Omental fat pad (tissue), 4 donors: ENCODE measurements around the gene CNTNAP2. TPM values are rescaled to one million over a fixed set of nuclear protein-coding genes. Genes with fewer than 3 reads are reported as not detected.
"Not testable (repeated sequence)": the region's sequence is repeated elsewhere in the genome, so short reads cannot be mapped to it uniquely, and the experiment has no call there.

Experiments used
- ATAC-seq: fragments of 150-250 bp; one replicate; pipeline ENCODE4 v1.9.1; 2016; ENCODE audit warnings: mild to moderate bottlenecking, moderate library complexity; ENCODE audit not compliant: low FRiP score
- DNase-seq: peaks from one replicate; pipeline ENCODE4 v3.0.0-alpha.2; 2019; ENCODE audit warnings: low spot score
- total RNA-seq, 4 donors: library from RNA; depleted of rRNA; stranded (reverse); fragments of >200 nt; gene quantifications; one replicate each; pipeline ENCODE4 v1.1.0, GENCODE V29; 2016
- TF ChIP-seq, protein P1 (sequence below), 3 donors: fragments of 450-650 bp; IDR thresholded peaks; one replicate each; pipeline ENCODE4 v1.5.1; 2016 to 2017; ENCODE audit warnings: antibody characterized with exemption in 3 of 3, mild to moderate bottlenecking in 3 of 3, moderate library complexity in 2 of 3

The CNTNAP2 gene
- total RNA-seq, 4 donors from 2014 or later, result 0.38 to 1.5 (median 1.1) TPM; not detected in 1

DNA sequence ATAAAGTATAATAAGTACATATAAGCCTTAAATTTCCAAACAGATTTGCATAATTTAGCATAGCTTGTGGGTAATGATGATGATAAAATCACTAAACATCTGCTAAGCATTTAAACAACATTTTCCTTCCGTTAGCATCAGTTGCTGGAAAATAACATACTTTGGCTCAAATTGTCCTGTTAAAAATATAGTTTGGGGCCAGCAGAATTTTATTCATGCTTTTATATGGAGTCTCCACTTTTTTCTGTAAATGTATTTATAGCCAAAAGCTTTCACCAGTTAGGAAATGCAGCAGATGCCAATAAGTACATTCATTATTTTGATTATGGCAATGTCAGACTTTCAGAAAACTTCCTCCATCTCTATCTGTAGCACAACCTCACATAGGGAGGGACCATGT lies 107.2 kb downstream of the CNTNAP2 start:
- DNase-seq (no peak), ATAC-seq (no peak)
- TF ChIP-seq, protein P1, sequence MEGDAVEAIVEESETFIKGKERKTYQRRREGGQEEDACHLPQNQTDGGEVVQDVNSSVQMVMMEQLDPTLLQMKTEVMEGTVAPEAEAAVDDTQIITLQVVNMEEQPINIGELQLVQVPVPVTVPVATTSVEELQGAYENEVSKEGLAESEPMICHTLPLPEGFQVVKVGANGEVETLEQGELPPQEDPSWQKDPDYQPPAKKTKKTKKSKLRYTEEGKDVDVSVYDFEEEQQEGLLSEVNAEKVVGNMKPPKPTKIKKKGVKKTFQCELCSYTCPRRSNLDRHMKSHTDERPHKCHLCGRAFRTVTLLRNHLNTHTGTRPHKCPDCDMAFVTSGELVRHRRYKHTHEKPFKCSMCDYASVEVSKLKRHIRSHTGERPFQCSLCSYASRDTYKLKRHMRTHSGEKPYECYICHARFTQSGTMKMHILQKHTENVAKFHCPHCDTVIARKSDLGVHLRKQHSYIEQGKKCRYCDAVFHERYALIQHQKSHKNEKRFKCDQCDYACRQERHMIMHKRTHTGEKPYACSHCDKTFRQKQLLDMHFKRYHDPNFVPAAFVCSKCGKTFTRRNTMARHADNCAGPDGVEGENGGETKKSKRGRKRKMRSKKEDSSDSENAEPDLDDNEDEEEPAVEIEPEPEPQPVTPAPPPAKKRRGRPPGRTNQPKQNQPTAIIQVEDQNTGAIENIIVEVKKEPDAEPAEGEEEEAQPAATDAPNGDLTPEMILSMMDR (IDR thresholded peaks at IDR 0.05), result no peak

DNA sequence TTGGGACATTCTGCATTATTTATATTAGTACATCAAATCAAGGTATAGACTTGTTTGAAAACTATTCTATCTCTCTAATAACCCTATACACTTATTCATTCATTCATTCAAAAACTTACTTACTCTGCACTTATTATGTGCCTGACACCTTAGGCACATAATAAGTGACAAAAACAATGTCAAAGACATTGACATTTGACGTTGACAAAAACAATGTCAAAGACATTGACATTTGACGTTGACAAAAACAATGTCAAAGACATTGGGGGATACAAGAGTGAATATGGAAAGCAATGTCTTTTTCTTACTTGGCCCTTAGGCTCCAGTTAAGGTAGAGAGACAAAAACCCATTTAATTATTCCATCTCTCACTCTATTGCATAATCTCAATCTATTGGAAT lies 116.0 kb downstream of the CNTNAP2 start:
- TF ChIP-seq, protein P1 (IDR thresholded peaks at IDR 0.05), result no peak
- DNase-seq, result no peak
- ATAC-seq, result no peak

DNA sequence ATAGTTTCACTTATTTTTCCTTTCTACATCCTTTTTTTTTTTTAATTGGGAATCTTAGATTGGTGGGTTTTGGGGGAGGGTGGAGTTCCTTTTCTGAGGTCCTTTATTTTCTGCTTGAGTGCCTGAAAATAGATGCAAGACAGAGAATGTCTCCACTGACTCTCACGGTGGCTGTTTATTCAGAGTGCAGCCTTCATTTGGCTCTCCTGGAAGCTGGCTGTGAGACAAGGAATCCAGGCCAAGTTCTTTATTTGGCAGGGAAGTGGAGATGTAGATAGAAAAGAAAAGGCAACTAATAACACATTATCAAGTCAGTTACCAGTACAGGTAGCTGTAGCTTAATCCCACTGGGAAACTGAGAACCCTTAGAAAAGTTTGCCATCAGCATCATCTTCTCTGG lies 118.6 kb downstream of the CNTNAP2 start:
- TF ChIP-seq, protein P1 (IDR thresholded peaks at IDR 0.05), result no peak
- DNase-seq (no peak), ATAC-seq (no peak)

DNA sequence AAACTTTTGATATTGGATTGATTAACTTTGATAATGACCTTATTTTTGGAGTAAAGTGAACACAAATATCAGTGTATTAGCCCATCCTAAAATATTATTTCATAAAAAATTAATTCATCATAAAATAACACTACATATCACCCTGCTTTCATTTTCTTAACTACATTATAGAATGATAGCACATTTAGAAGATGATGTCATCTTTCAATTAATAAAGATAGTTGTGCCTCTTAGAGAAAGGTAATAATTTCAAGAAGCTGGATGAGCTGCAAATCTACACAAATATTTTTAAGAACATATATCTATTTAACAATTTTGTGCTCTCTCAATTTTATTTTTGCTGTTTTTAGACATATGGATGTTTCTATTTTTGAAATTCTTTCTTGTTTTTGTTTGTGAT lies 126.1 kb downstream of the CNTNAP2 start:
- DNase-seq (no peak), ATAC-seq (no peak)
- TF ChIP-seq, protein P1 (IDR thresholded peaks at IDR 0.05), result no peak

DNA sequence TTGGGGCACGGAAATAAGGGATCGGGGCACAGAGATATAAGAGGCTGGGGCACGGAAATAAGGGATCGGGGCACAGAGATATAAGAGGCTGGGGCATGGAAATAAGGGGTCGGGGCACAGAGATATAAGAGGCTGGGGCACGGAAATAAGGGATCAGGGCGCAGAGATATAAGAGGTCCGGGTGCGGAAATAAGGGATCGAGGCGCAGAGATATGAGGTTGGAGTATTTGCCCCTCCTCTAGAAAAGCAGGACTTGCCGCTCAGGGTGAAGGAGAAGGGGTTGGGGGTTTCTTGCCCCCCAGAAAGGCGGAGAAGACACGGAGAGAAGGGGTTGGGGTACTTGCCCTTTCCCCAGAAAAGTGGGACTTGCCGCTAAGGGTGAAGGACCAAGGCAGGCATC lies 131.4 kb downstream of the CNTNAP2 start:
- not testable (repeated sequence) for DNase-seq, ATAC-seq

DNA sequence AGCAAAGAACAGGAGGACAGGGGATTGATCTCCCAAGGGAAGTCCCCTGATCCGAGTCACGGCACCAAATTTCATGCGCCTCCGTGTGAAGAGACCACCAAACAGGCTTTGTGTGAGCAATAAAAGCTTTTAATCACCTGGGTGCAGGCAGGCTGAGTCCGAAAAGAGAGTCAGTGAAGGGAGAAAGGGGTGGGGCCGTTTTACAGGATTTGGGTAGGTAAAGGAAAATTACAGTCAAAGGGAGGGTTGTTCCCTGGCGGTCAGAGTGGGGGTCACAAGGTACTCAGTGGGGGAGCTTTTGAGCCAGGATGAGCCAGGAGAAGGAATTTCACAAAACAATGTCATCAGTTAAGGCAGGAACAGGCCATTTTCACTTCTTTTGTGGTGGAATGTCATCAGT lies 132.1 kb downstream of the CNTNAP2 start:
- DNase-seq, ATAC-seq: not testable (repeated sequence)

DNA sequence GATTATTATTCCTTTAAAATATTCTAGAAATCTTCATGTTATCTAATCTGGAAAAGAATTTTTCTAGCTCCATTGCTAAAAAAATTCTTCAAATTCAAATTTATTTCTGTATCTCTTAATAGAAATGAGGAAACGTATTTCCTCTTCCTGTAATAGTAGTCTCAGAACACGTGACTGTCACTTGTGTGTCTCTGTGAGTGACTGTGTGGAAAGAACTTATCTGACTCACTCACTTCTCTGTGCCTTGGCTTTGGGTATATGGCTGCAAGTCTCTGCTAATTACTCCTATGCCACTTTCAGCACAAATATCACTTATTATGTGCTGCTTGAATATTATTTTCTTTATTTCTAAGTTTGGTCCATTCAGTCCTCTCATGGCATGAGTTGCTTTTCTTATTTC lies 132.7 kb downstream of the CNTNAP2 start:
- TF ChIP-seq, protein P1 (IDR thresholded peaks at IDR 0.05), result no peak
- ATAC-seq (no peak), DNase-seq (no peak)

DNA sequence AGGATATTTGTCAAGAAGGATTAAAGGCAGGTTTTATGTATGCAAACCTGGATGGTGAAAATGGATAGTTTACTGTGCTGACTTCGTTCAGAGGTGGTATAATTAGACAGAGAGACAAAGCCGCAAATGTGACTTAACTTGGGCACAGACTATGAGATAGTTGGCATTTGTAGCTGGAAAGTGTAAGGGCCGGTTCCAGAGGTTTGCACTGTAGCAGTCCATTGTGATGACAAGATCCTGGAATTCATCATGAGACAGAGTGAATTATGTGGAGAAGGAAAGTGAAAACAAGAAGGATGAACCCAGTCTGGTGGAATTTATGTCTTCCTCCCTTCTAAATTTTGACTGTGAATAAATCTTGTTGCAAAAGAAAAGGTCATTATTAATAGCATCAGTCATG lies 139.0 kb downstream of the CNTNAP2 start:
- TF ChIP-seq, protein P1 (IDR thresholded peaks at IDR 0.05), result no peak
- no peak for DNase-seq
- peak; percentile 54 for ATAC-seq
